ENCODE measurements around the gene FERMT1. TPM values are rescaled to one million over a fixed set of nuclear protein-coding genes. Genes with fewer than 3 reads are reported as not detected.
A peak's percentile ranks its signal among the peaks of the same experiment; 100 is the strongest.

FERMT1 gene
- polyA plus RNA-seq, 1 experiment = 2.8 TPM

DNA sequence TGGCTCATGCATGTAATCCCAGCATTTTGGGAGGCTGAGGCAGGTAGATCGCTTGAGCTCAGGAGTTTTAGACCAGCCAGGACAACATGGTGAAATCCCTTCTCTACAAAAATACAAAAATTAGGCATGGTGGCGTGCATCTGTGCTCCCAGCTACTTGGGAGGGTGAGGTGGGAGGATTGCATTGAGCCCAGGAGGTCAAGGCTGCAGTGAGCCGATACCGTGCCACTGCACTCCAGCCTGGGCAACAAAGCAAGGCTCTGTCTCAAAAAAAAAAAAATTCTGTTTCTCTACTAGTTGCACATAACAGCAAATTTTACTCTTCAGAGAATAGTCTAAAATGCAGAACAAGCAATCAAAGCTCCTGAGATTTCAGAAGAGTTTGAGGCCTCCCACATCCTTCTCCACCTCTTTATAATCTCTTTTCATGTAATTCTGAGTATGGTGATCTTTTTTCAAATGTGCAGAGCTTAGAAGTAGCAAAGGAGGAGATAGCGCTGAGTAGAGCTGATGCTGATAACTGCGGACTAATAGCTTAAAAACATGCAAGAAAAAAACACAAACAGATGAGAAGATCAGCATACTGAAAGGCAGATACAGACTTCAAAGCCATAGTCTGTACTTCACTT lies 92.3 kb downstream of the FERMT1 start:
- no peaks in the 10 kb centered on the region for H3K9me3 ChIP-seq (ENCODE audit: control insufficient read depth, insufficient read depth, low read length)
- DNase-seq (ENCODE audit: low read depth, low spot score) = no peak
- no peak overlapping the region for H3K27ac ChIP-seq (ENCODE audit: low read depth, low read length)
- CTCF ChIA-PET = interaction anchor here (0.7 kb wide), 1 partner anchor 46 kb away, joined by 4 read pairs; no protein-coding TSS in a partner anchor
- no peak overlapping the region for H3K4me3 ChIP-seq (ENCODE audit: low read depth, low read length)
- TF ChIP-seq, protein P1, sequence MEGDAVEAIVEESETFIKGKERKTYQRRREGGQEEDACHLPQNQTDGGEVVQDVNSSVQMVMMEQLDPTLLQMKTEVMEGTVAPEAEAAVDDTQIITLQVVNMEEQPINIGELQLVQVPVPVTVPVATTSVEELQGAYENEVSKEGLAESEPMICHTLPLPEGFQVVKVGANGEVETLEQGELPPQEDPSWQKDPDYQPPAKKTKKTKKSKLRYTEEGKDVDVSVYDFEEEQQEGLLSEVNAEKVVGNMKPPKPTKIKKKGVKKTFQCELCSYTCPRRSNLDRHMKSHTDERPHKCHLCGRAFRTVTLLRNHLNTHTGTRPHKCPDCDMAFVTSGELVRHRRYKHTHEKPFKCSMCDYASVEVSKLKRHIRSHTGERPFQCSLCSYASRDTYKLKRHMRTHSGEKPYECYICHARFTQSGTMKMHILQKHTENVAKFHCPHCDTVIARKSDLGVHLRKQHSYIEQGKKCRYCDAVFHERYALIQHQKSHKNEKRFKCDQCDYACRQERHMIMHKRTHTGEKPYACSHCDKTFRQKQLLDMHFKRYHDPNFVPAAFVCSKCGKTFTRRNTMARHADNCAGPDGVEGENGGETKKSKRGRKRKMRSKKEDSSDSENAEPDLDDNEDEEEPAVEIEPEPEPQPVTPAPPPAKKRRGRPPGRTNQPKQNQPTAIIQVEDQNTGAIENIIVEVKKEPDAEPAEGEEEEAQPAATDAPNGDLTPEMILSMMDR (IDR thresholded peaks at IDR 0.05; ENCODE audit: low read depth, low read length) = no peak
- no peaks in the 10 kb centered on the region for H3K27me3 ChIP-seq (ENCODE audit: control insufficient read depth, insufficient read depth, low read length)
- POLR2A ChIA-PET = no interaction called here

GRCh38 chr20:6029538-6029937 lies 93.3 kb downstream of the FERMT1 start:
- CTCF ChIA-PET = interaction anchor here (0.6 to 1.4 kb wide), 3 partner anchors 50 to 500 kb away, joined by 4 to 5 read pairs (median 5); no protein-coding TSS in a partner anchor
- POLR2A ChIA-PET = no interaction called here

GRCh38 chr20:6028818-6029217 lies 94.0 kb downstream of the FERMT1 start:
- H3K27ac ChIP-seq (ENCODE audit: low read depth, low read length) = no peak overlapping the region
- DNase-seq (ENCODE audit: low read depth, low spot score) = no peak
- H3K4me3 ChIP-seq (ENCODE audit: low read depth, low read length) = no peak overlapping the region
- TF ChIP-seq, protein P1 (IDR thresholded peaks at IDR 0.05; ENCODE audit: low read depth, low read length) = no peak
- peaks cover 4% of the 10 kb centered on the region; the same call in 1 of the 2 replicates for H3K9me3 ChIP-seq (ENCODE audit: control insufficient read depth, insufficient read depth, low read length)
- ChIA-PET POLR2A (no interaction called here), CTCF (interaction anchor here (0.9 to 1.4 kb wide), 2 partner anchors 50 to 499 kb away, joined by 4 to 5 read pairs; no protein-coding TSS in a partner anchor)
- H3K27me3 ChIP-seq (ENCODE audit: control insufficient read depth, insufficient read depth, low read length) = no peaks in the 10 kb centered on the region

More at GRCh38 chr20:6029538-6029937, 93.3 kb downstream of the FERMT1 start:
- Histone ChIP-seq H3K4me3 (ENCODE audit: low read depth, low read length) (no peak overlapping the region), H3K27me3 (ENCODE audit: control insufficient read depth, insufficient read depth, low read length) (no peaks in the 10 kb centered on the region), H3K27ac (ENCODE audit: low read depth, low read length) (no peak overlapping the region), H3K9me3 (ENCODE audit: control insufficient read depth, insufficient read depth, low read length) (peaks cover 4% of the 10 kb centered on the region; the same call in 1 of the 2 replicates)
- TF ChIP-seq, protein P1 (IDR thresholded peaks at IDR 0.05; ENCODE audit: low read depth, low read length) = no peak
- DNase-seq (ENCODE audit: low read depth, low spot score) = no peak

DNA sequence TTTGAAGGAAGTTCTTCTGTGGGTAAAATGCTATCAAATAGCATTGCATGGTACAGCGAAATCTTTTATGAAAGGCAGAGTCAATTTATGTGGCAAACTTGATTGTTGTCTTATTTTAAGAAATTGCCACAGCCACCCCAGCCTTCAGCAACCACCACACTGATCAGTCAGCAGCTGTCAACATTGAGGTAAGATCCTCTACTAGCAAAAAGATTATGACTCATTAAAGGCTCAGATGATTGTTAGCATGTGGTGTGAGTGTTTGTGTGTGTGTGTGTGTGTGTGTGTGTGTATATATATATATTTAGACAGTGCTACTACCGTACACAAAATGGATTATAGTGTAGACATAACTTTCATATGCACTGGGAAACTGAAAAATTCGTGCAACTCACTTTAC lies 96.8 kb downstream of the FERMT1 start:
- DNase-seq (ENCODE audit: low read depth, low spot score) = peak; percentile 11
- TF ChIP-seq, protein P1 (IDR thresholded peaks at IDR 0.05; ENCODE audit: low read depth, low read length) = no peak
- CTCF ChIA-PET = no interaction called here

More for the DNA sequence above, 96.8 kb downstream of the FERMT1 start:
- no peaks in the 10 kb centered on the region for H3K27me3 ChIP-seq (ENCODE audit: control insufficient read depth, insufficient read depth, low read length)
- H3K4me3 ChIP-seq (ENCODE audit: low read depth, low read length) = no peak overlapping the region
- POLR2A ChIA-PET = no interaction called here
- H3K27ac ChIP-seq (ENCODE audit: low read depth, low read length) = no peak overlapping the region
- H3K9me3 ChIP-seq (ENCODE audit: control insufficient read depth, insufficient read depth, low read length) = peaks cover 4% of the 10 kb centered on the region; the same call in 1 of the 2 replicates

Other genes starting within 250 kb of the FERMT1 start
- 0.15 and 0.20 TPM in 2 replicates for gene CHGB, start 211.5 kb downstream of the FERMT1 start, polyA plus RNA-seq (2011; rRNA removed)
- gene TRMT6, start 172.5 kb downstream of the FERMT1 start, polyA plus RNA-seq (2011; rRNA removed) = 8.3 and 10.2 TPM in 2 replicates
- gene MCM8, start 172.4 kb downstream of the FERMT1 start, polyA plus RNA-seq (2011; rRNA removed) = 2.0 and 2.8 TPM in 2 replicates
- 63.2 and 76.3 TPM in 2 replicates for gene CRLS1, start 116.9 kb downstream of the FERMT1 start, polyA plus RNA-seq (2011; rRNA removed)
- gene LRRN4, start 69.0 kb downstream of the FERMT1 start, polyA plus RNA-seq (2011; rRNA removed) = 0.02 TPM in 2 replicates